PFSK-1 (cell line): ENCODE results near the gene P4HB.

Experiments
- FOXP2 ChIP-seq: optimal IDR thresholded peaks from 2 replicates; pipeline ENCODE3; 2011; ENCODE audit warnings: borderline replicate concordance, control low read depth, inconsistent platforms; ENCODE audit not compliant: insufficient read depth; ENCODE audit errors: extremely low read length, extremely low read depth
- REST ChIP-seq, 2 experiments: IDR thresholded peaks; 2 replicates each; pipeline versions ENCODE4 v1.6.1 to v1.8.0; 2011 to 2012; ENCODE audit warnings: low read depth in 2 of 2, low read length in 2 of 2, control low read depth in 1 of 2, inconsistent platforms in 1 of 2, mild to moderate bottlenecking in 1 of 2, moderate library complexity in 1 of 2; ENCODE audit not compliant: insufficient read depth in 1 of 2

- TF ChIP-seq REST (IDR thresholded peaks at IDR 0.05; ENCODE audit: insufficient read depth in 1 of 2, low read depth in 2 of 2, low read length in 2 of 2) (no peak), FOXP2 (no peak)
Observed at GRCh38 chr17:81866440-81867169, 6.3 kb upstream of the P4HB start.
